WTC11 (cell line): ENCODE results near the gene MYO18A. TPM values are rescaled to one million over a fixed set of nuclear protein-coding genes. Genes with fewer than 3 reads are reported as not detected.

Experiments used
- ATAC-seq: fragments of 200-7000 bp; cut with Tn5 transposase; 2 replicates; pipeline ENCODE4 v1.10.0; 2021; ENCODE audit warnings: mild to moderate bottlenecking, moderate library complexity
- CTCF ChIA-PET: fragments of 300-600 bp; sonication (Branson Sonifier 250); formaldehyde crosslinking; loops from one replicate; lab custom pipeline; 2021; ENCODE audit warnings: antibody characterized with exemption; lab: Charles Lee
- POLR2A ChIA-PET: fragments of 350-600 bp; sonication (Branson Sonifier 250); formaldehyde crosslinking; loops from one replicate; lab custom pipeline; 2021; ENCODE audit warnings: antibody characterized with exemption; lab: Charles Lee
- DNase-seq: peaks from one replicate; pipeline ENCODE4 v3.0.0; 2021; ENCODE audit warnings: low spot score
- H3K27ac Mint-ChIP-seq: 2 replicates; pipeline ENCODE4 v1.8.0; 2021; ENCODE audit warnings: mixed read lengths
- H3K27me3 Mint-ChIP-seq: 2 replicates; pipeline ENCODE4 v1.8.0; 2021; ENCODE audit warnings: low read depth, mild to moderate bottlenecking, moderate library complexity, mixed read lengths
- H3K36me3 Mint-ChIP-seq: 2 replicates; pipeline ENCODE4 v1.8.0; 2021; ENCODE audit warnings: mixed read lengths
- H3K4me1 Mint-ChIP-seq: 2 replicates; pipeline ENCODE4 v1.8.0; 2022; ENCODE audit warnings: mixed read lengths
- H3K4me3 Mint-ChIP-seq: 2 replicates; pipeline ENCODE4 v1.8.0; 2021; ENCODE audit warnings: mild to moderate bottlenecking, moderate library complexity, mixed read lengths
- H3K9me3 Mint-ChIP-seq: 2 replicates; pipeline ENCODE4 v1.8.0; 2021; ENCODE audit warnings: mixed read lengths
- AFF4 ChIP-seq: sonication (generic); formaldehyde crosslinking; IDR thresholded peaks from 2 replicates; pipeline ENCODE4 v1.8.1; 2023; ENCODE audit warnings: mild to moderate bottlenecking, missing genetic modification reagents, borderline replicate concordance
- ARID4B ChIP-seq: sonication (generic); formaldehyde crosslinking; IDR thresholded peaks from 2 replicates; pipeline ENCODE4 v1.8.0; 2023; ENCODE audit warnings: missing genetic modification reagents, mild to moderate bottlenecking, borderline replicate concordance
- CBFB ChIP-seq: sonication (generic); formaldehyde crosslinking; IDR thresholded peaks from 2 replicates; pipeline ENCODE4 v1.8.1; 2022; ENCODE audit warnings: mild to moderate bottlenecking, low read depth, missing genetic modification reagents
- CREB1 ChIP-seq: sonication (generic); formaldehyde crosslinking; IDR thresholded peaks from 2 replicates; pipeline ENCODE4 v1.8.0; 2023; ENCODE audit warnings: mild to moderate bottlenecking, missing genetic modification reagents
- CTCF ChIP-seq: fragments of 200-600 bp; IDR thresholded peaks from 2 replicates; pipeline ENCODE4 v1.8.0; 2022; ENCODE audit warnings: antibody characterized with exemption
- E2F1 ChIP-seq: sonication (generic); formaldehyde crosslinking; IDR thresholded peaks from 2 replicates; pipeline ENCODE4 v1.8.0; 2022; ENCODE audit warnings: mild to moderate bottlenecking, missing genetic modification reagents
- ESRRA ChIP-seq: sonication (generic); formaldehyde crosslinking; IDR thresholded peaks from 2 replicates; pipeline ENCODE4 v1.8.1; 2022; ENCODE audit warnings: mild to moderate bottlenecking, missing genetic modification reagents, borderline replicate concordance
- FOXP4 ChIP-seq: sonication (generic); formaldehyde crosslinking; IDR thresholded peaks from 2 replicates; pipeline ENCODE4 v1.8.0; 2022; ENCODE audit warnings: mild to moderate bottlenecking, missing genetic modification reagents
- GTF2I ChIP-seq: fragments of 250-450 bp; sonication (Bioruptor Pico); conservative IDR thresholded peaks from 2 replicates; pipeline ENCODE4 v1.4.0; 2021; ENCODE audit warnings: mild to moderate bottlenecking
- TEAD1 ChIP-seq: sonication (generic); formaldehyde crosslinking; IDR thresholded peaks from 2 replicates; pipeline ENCODE4 v1.8.0; 2022; ENCODE audit warnings: mild to moderate bottlenecking, missing genetic modification reagents
- TEAD4 ChIP-seq: sonication (generic); formaldehyde crosslinking; IDR thresholded peaks from 2 replicates; pipeline ENCODE4 v1.8.0; 2022; ENCODE audit warnings: mild to moderate bottlenecking, missing genetic modification reagents
- USF1 ChIP-seq: sonication (generic); formaldehyde crosslinking; IDR thresholded peaks from 2 replicates; pipeline ENCODE4 v1.8.0; 2022; ENCODE audit warnings: mild to moderate bottlenecking, missing genetic modification reagents
- ZMAT4 ChIP-seq: fragments of 250-450 bp; sonication (Bioruptor Pico); IDR thresholded peaks from 2 replicates; pipeline ENCODE4 v1.9.0; 2021; ENCODE audit warnings: mild to moderate bottlenecking
- ZNF138 ChIP-seq: sonication (generic); formaldehyde crosslinking; conservative IDR thresholded peaks from 2 replicates; pipeline ENCODE4 v1.8.1; 2022; ENCODE audit warnings: mild to moderate bottlenecking, moderate library complexity, missing genetic modification reagents
- ZNF232 ChIP-seq: sonication (generic); formaldehyde crosslinking; IDR thresholded peaks from 2 replicates; pipeline ENCODE4 v1.8.0; 2022; ENCODE audit warnings: mild to moderate bottlenecking, missing genetic modification reagents
- ZNF425 ChIP-seq: fragments of 250-450 bp; sonication (Bioruptor Pico); conservative IDR thresholded peaks from 2 replicates; pipeline ENCODE4 v1.9.0; 2021; ENCODE audit warnings: mild to moderate bottlenecking
- total RNA-seq: library from RNA; stranded (reverse); gene quantifications from 3 replicates; pipeline ENCODE4 v1.2.3, GENCODE V29; 2021

The MYO18A gene
- total RNA-seq, 1 experiment from 2014 or later: 54.9 TPM

GRCh38 chr17:29096094-29096493 lies 84.1 kb downstream of the MYO18A start:
- no peak overlapping the region for H3K27ac Mint-ChIP-seq
- no peaks in the 10 kb centered on the region for H3K27me3 Mint-ChIP-seq
- no peak for TF ChIP-seq FOXP4
- peaks cover 17% of the 10 kb centered on the region for H3K4me1 Mint-ChIP-seq
- POLR2A ChIA-PET: no interaction called here
- H3K36me3 Mint-ChIP-seq: peaks cover 30% of the 10 kb centered on the region
- DNase-seq: no peak
- H3K9me3 Mint-ChIP-seq: no peaks in the 10 kb centered on the region
- H3K4me3 Mint-ChIP-seq: no peak overlapping the region
- ATAC-seq: no peak
- CTCF ChIA-PET: interaction anchor here (1.1 to 1.3 kb wide), 2 partner anchors 21 to 28 kb away, joined by 4 to 5 read pairs; no protein-coding TSS in a partner anchor

- ChIA-PET CTCF (interaction anchor here (0.5 to 1.3 kb wide), 3 partner anchors 9 to 28 kb away, joined by 3 to 5 read pairs (median 4); no protein-coding TSS in a partner anchor), POLR2A (no interaction called here)
- no peak overlapping the region for H3K27ac Mint-ChIP-seq
- no peaks in the 10 kb centered on the region for H3K9me3 Mint-ChIP-seq
- no peak overlapping the region for H3K4me3 Mint-ChIP-seq
- H3K36me3 Mint-ChIP-seq: peaks cover 35% of the 10 kb centered on the region
- DNase-seq (no peak), ATAC-seq (no peak)
- H3K4me1 Mint-ChIP-seq: peaks cover 19% of the 10 kb centered on the region
- no peaks in the 10 kb centered on the region for H3K27me3 Mint-ChIP-seq
- no peak for TF ChIP-seq ZNF232 (CRISPR knock-in tag)
- TF ChIP-seq E2F1 (CRISPR knock-in tag): no peak
- no peak for TF ChIP-seq AFF4 (CRISPR knock-in tag)
- no peak for TF ChIP-seq TEAD4 (CRISPR knock-in tag)
- no peak for TF ChIP-seq CTCF
- no peak for TF ChIP-seq ZNF425 (CRISPR knock-in tag)
- TF ChIP-seq TEAD1 (CRISPR knock-in tag): no peak
- TF ChIP-seq CBFB (CRISPR knock-in tag): no peak
- TF ChIP-seq ESRRA: no peak
- TF ChIP-seq ZNF138: no peak
- TF ChIP-seq ARID4B (CRISPR knock-in tag): no peak
- no peak for TF ChIP-seq USF1
- no peak for TF ChIP-seq ZMAT4
- TF ChIP-seq CREB1 (CRISPR knock-in tag): no peak
- no peak for TF ChIP-seq GTF2I
Measured at GRCh38 chr17:29095439-29095838, 84.8 kb downstream of the MYO18A start.
